CD4-positive, alpha-beta T cell (primary cell): ENCODE measurements around the gene FBXO15. TPM values are rescaled to one million over a fixed set of nuclear protein-coding genes. Genes with fewer than 3 reads are reported as not detected.

Experiments used
- ATAC-seq: fragments of 200-7000 bp; cut with Tn5 transposase; one replicate; pipeline ENCODE4 v1.10.0; 2022; ENCODE audit warnings: mild to moderate bottlenecking; ENCODE audit not compliant: poor library complexity
- CTCF ChIA-PET: fragments of 350-600 bp; sonication (Branson Sonifier 250); formaldehyde crosslinking; loops from one replicate; lab custom pipeline; 2021; ENCODE audit warnings: antibody characterized with exemption, inconsistent platforms; lab: Charles Lee
- POLR2A ChIA-PET: fragments of 350-600 bp; sonication (Branson Sonifier 250); formaldehyde crosslinking; loops from one replicate; lab custom pipeline; 2021; ENCODE audit warnings: antibody characterized with exemption, inconsistent platforms; lab: Charles Lee
- DNase-seq, 14 experiments: peaks; one replicate each; pipeline ENCODE4 v3.0.0-alpha.2; 2013 to 2020; ENCODE audit warnings: mixed read lengths in 2 of 14
- H3K27ac ChIP-seq, 2 donors: one replicate each; pipeline versions ENCODE4 v1.5.1 to v1.7.0; 2013; ENCODE audit warnings: low read length in 2 of 2, low read depth in 1 of 2, mild to moderate bottlenecking in 1 of 2
- H3K27me3 ChIP-seq, 2 experiments: 1 replicate in 1 of 2; 2 replicates in 1 of 2; pipeline versions ENCODE4 v1.6.1 to v1.7.0; 2013; ENCODE audit warnings: low read length in 2 of 2, control low read depth in 1 of 2, mild to moderate bottlenecking in 1 of 2, moderate library complexity in 1 of 2; ENCODE audit not compliant: insufficient read depth in 2 of 2, control insufficient read depth in 1 of 2
- H3K36me3 ChIP-seq: one replicate; pipeline ENCODE4 v1.6.1; 2013; ENCODE audit warnings: low read length, control low read depth; ENCODE audit not compliant: insufficient read depth
- H3K4me1 ChIP-seq: one replicate; pipeline ENCODE4 v1.6.1; 2013; ENCODE audit warnings: low read length, control low read depth; ENCODE audit not compliant: insufficient read depth
- H3K4me3 ChIP-seq: one replicate; pipeline ENCODE4 v1.5.1; 2013; ENCODE audit warnings: mild to moderate bottlenecking, low read length, moderate library complexity
- H3K9me3 ChIP-seq, 2 experiments: 1 replicate in 1 of 2; 2 replicates in 1 of 2; pipeline versions ENCODE4 v1.6.1 to v1.7.0; 2013; ENCODE audit warnings: low read length in 2 of 2, mild to moderate bottlenecking in 2 of 2, control low read depth in 1 of 2, moderate library complexity in 1 of 2; ENCODE audit not compliant: control insufficient read depth in 1 of 2, insufficient read depth in 1 of 2
- H3K27ac Mint-ChIP-seq: one replicate; pipeline ENCODE4 v1.8.0; 2020; ENCODE audit warnings: mixed read lengths
- H3K27me3 Mint-ChIP-seq: one replicate; pipeline ENCODE4 v1.8.0; 2021; ENCODE audit warnings: mixed read lengths
- H3K36me3 Mint-ChIP-seq: one replicate; pipeline ENCODE4 v1.8.0; 2021; ENCODE audit warnings: low read depth, mixed read lengths
- H3K4me1 Mint-ChIP-seq: one replicate; pipeline ENCODE4 v1.8.0; 2021; ENCODE audit warnings: low read depth, mixed read lengths
- H3K4me3 Mint-ChIP-seq: one replicate; pipeline ENCODE4 v1.8.0; 2020; ENCODE audit warnings: mild to moderate bottlenecking, mixed read lengths
- H3K9me3 Mint-ChIP-seq: one replicate; pipeline ENCODE4 v1.8.0; 2020; ENCODE audit warnings: mixed read lengths
- CTCF ChIP-seq: fragments of 200-600 bp; IDR thresholded peaks from one replicate; pipeline ENCODE4 v1.8.0; 2022; ENCODE audit warnings: antibody characterized with exemption, mild to moderate bottlenecking
- intact Hi-C, 2 experiments: fragments of 100-400 bp; cut with DNase I in 1 of 2; cut with micrococcal nuclease in 1 of 2; formaldehyde crosslinking; loops; one replicate each; pipeline versions ENCODE4 v1.15.1 to v1.9.0; 2023 to 2025; cut with DNase I, micrococcal nuclease
- total RNA-seq, 174 experiments: library from RNA in 2 of 174; stranded (reverse) in 2 of 174; gene quantifications; one replicate each; pipeline ENCODE4 v1.2.3 and lab custom pipeline; 2021 to 2026

Gene FBXO15
- total RNA-seq, 2 experiments from 2014 or later = 0.58 to 1.0 TPM

- Mint-ChIP-seq H3K4me3 (no peak overlapping the region), H3K4me1 (no peaks in the 10 kb centered on the region), H3K27me3 (peaks cover 12% of the 10 kb centered on the region), H3K9me3 (peaks cover 7% of the 10 kb centered on the region), H3K27ac (no peak overlapping the region), H3K36me3 (peaks cover 29% of the 10 kb centered on the region)
- H3K27me3 ChIP-seq = no peaks in the 10 kb centered on the region
- POLR2A ChIA-PET = no interaction called here
- intact Hi-C loops = no loop called here
- no peaks in the 10 kb centered on the region for H3K9me3 ChIP-seq
- no peak for ATAC-seq
- CTCF ChIA-PET = no interaction called here
- H3K36me3 ChIP-seq = no peaks in the 10 kb centered on the region
- H3K4me3 ChIP-seq = no peak overlapping the region
- no peak overlapping the region for H3K27ac ChIP-seq
- TF ChIP-seq CTCF = no peak
- H3K4me1 ChIP-seq = no peaks in the 10 kb centered on the region
- no peak for DNase-seq
Observed at GRCh38 chr18:74097803-74098202, 49.8 kb downstream of the FBXO15 start.

GRCh38 chr18:74092922-74093321 is 54.7 kb downstream of the FBXO15 start:
- H3K27me3 Mint-ChIP-seq = peaks cover 20% of the 10 kb centered on the region
- intact Hi-C loops = no loop called here
- no peak for TF ChIP-seq CTCF

GRCh38 chr18:74084184-74084855 is 63.3 kb downstream of the FBXO15 start:
- H3K27ac Mint-ChIP-seq = peak overlapping the region; percentile 85
- no peaks in the 10 kb centered on the region for H3K27me3 Mint-ChIP-seq
- ChIA-PET CTCF (no interaction called here), POLR2A (interaction anchor here (1.1 to 2.3 kb wide), 3 partner anchors 20 to 513 kb away, joined by 4 to 30 read pairs (median 12); partner anchors contain the start of gene ZNF407)
- H3K36me3 Mint-ChIP-seq = no peaks in the 10 kb centered on the region
- H3K4me3 ChIP-seq = no peak overlapping the region
- no peak for TF ChIP-seq CTCF
- H3K4me3 Mint-ChIP-seq = no peak overlapping the region
- H3K9me3 ChIP-seq = no peaks in the 10 kb centered on the region
- peaks cover 9% of the 10 kb centered on the region for H3K9me3 Mint-ChIP-seq
- peaks cover 16% of the 10 kb centered on the region for H3K4me1 ChIP-seq
- intact Hi-C loops = loop anchor here in 1 of 2 experiments (5.0 kb wide), 1 partner anchor 33 kb away; no protein-coding TSS in a partner anchor
- no peaks in the 10 kb centered on the region for H3K27me3 ChIP-seq
- no peak for ATAC-seq
- no peak overlapping the region for H3K27ac ChIP-seq
- no peak for DNase-seq
- peaks cover 22% of the 10 kb centered on the region for H3K4me1 Mint-ChIP-seq
- no peaks in the 10 kb centered on the region for H3K36me3 ChIP-seq

More at GRCh38 chr18:74092922-74093321, 54.7 kb downstream of the FBXO15 start:
- Histone ChIP-seq H3K4me3 (no peak overlapping the region), H3K4me1 (no peaks in the 10 kb centered on the region), H3K9me3 (no peaks in the 10 kb centered on the region), H3K27me3 (no peaks in the 10 kb centered on the region), H3K36me3 (no peaks in the 10 kb centered on the region), H3K27ac (no peak overlapping the region)
- peaks cover 2% of the 10 kb centered on the region for H3K36me3 Mint-ChIP-seq
- CTCF ChIA-PET = no interaction called here
- no peak for DNase-seq
- POLR2A ChIA-PET = no interaction called here
- no peaks in the 10 kb centered on the region for H3K4me1 Mint-ChIP-seq
- no peak overlapping the region for H3K4me3 Mint-ChIP-seq
- ATAC-seq = no peak
- H3K9me3 Mint-ChIP-seq = peaks cover 16% of the 10 kb centered on the region
- H3K27ac Mint-ChIP-seq = no peak overlapping the region
